HFF-Myc (cell line): ENCODE measurements around the gene KLF13.

Source experiments
- DNase-seq: peaks from one replicate; pipeline ENCODE4 v3.0.0-alpha.2; 2011; ENCODE audit warnings: low read depth; ENCODE audit errors: extremely low read depth
- H3K4me3 ChIP-seq: replicated peaks from 2 replicates; pipeline ENCODE4 v1.5.1; 2011; ENCODE audit warnings: low read depth, mild to moderate bottlenecking, control low read depth, low read length
- TF ChIP-seq, protein P1 (sequence below): IDR thresholded peaks from 2 replicates; pipeline ENCODE4 v1.5.1; 2012; ENCODE audit warnings: mild to moderate bottlenecking, low read depth, low read length, control low read depth; ENCODE audit errors: missing control alignments

KLF13 gene

GRCh38 chr15:31327669-31328427, 1.2 kb downstream of the KLF13 start:
- peak overlapping the region; percentile 63 for H3K4me3 ChIP-seq
- TF ChIP-seq, protein P1, sequence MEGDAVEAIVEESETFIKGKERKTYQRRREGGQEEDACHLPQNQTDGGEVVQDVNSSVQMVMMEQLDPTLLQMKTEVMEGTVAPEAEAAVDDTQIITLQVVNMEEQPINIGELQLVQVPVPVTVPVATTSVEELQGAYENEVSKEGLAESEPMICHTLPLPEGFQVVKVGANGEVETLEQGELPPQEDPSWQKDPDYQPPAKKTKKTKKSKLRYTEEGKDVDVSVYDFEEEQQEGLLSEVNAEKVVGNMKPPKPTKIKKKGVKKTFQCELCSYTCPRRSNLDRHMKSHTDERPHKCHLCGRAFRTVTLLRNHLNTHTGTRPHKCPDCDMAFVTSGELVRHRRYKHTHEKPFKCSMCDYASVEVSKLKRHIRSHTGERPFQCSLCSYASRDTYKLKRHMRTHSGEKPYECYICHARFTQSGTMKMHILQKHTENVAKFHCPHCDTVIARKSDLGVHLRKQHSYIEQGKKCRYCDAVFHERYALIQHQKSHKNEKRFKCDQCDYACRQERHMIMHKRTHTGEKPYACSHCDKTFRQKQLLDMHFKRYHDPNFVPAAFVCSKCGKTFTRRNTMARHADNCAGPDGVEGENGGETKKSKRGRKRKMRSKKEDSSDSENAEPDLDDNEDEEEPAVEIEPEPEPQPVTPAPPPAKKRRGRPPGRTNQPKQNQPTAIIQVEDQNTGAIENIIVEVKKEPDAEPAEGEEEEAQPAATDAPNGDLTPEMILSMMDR, result no peak
- no peak for DNase-seq

GRCh38 chr15:31328428-31328968, 1.9 kb downstream of the KLF13 start:
- TF ChIP-seq, protein P1, result no peak
- no peak for DNase-seq

GRCh38 chr15:31328969-31329639, 2.5 kb downstream of the KLF13 start:
- TF ChIP-seq, protein P1, result no peak
- DNase-seq, result no peak
- peak overlapping the region; percentile 63 for H3K4me3 ChIP-seq

More at GRCh38 chr15:31328428-31328968, 1.9 kb downstream of the KLF13 start:
- H3K4me3 ChIP-seq, result peak overlapping the region; percentile 63

GRCh38 chr15:31329640-31330010, 3.0 kb downstream of the KLF13 start:
- TF ChIP-seq, protein P1, result no peak
- DNase-seq, result no peak
- H3K4me3 ChIP-seq, result peak overlapping the region; percentile 63; the same call in 1 of the 2 replicates

- H3K4me3 ChIP-seq, result no peak overlapping the region
- DNase-seq, result no peak
- TF ChIP-seq, protein P1, result no peak
Observed at GRCh38 chr15:31330111-31330785, 3.6 kb downstream of the KLF13 start.

GRCh38 chr15:31330836-31331235, 4.2 kb downstream of the KLF13 start:
- DNase-seq, result no peak
- no peak overlapping the region for H3K4me3 ChIP-seq
- TF ChIP-seq, protein P1, result no peak
